H9 (cell line): Measurements from ENCODE around the gene ZFPM1. TPM values are rescaled to one million over a fixed set of nuclear protein-coding genes. Genes with fewer than 3 reads are reported as not detected.

Experiments used
- DNase-seq: peaks from one replicate; pipeline ENCODE4 v3.0.0-alpha.2; 2017
- H2AFZ ChIP-seq: one replicate; pipeline ENCODE4 v1.6.1; 2013; ENCODE audit warnings: mild to moderate bottlenecking, low read length, control low read depth, moderate library complexity
- H2AK5ac ChIP-seq: 2 replicates; pipeline ENCODE4 v1.6.1; 2013; ENCODE audit warnings: low read length, control low read depth, mixed read lengths; ENCODE audit not compliant: insufficient read length
- H2BK120ac ChIP-seq: one replicate; pipeline ENCODE4 v1.6.1; 2013; ENCODE audit warnings: low read depth, mild to moderate bottlenecking, low read length, control low read depth, inconsistent platforms; ENCODE audit not compliant: poor library complexity, severe bottlenecking
- H2BK12ac ChIP-seq: 2 replicates; pipeline ENCODE4 v1.6.1; 2013; ENCODE audit warnings: low read length, control low read depth, mixed read lengths, low read depth; ENCODE audit not compliant: insufficient read length
- H2BK15ac ChIP-seq: 2 replicates; pipeline ENCODE4 v1.6.1; 2013; ENCODE audit warnings: low read depth, low read length, control low read depth
- H2BK20ac ChIP-seq: one replicate; pipeline ENCODE4 v1.6.1; 2013; ENCODE audit warnings: low read depth, mild to moderate bottlenecking, low read length, control low read depth, inconsistent platforms; ENCODE audit not compliant: poor library complexity, severe bottlenecking
- H2BK5ac ChIP-seq: 2 replicates; pipeline ENCODE4 v1.6.1; 2013; ENCODE audit warnings: low read length, control low read depth, mixed read lengths; ENCODE audit not compliant: insufficient read length
- H3K14ac ChIP-seq: 2 replicates; pipeline ENCODE4 v1.6.1; 2013; ENCODE audit warnings: low read length, control low read depth; ENCODE audit not compliant: insufficient read depth
- H3K18ac ChIP-seq: 2 replicates; pipeline ENCODE4 v1.6.1; 2013; ENCODE audit warnings: low read depth, mild to moderate bottlenecking, mixed read lengths, low read length, control low read depth; ENCODE audit not compliant: insufficient read length
- H3K23ac ChIP-seq: 2 replicates; pipeline ENCODE4 v1.6.1; 2013; ENCODE audit warnings: low read length, control low read depth, mixed read lengths, low read depth; ENCODE audit not compliant: insufficient read length
- H3K23me2 ChIP-seq: 2 replicates; pipeline ENCODE4 v1.6.1; 2013; ENCODE audit warnings: low read depth, mild to moderate bottlenecking, mixed read lengths, low read length, control low read depth; ENCODE audit not compliant: insufficient read length, poor library complexity, severe bottlenecking
- H3K27ac ChIP-seq: 2 replicates; pipeline ENCODE4 v1.5.1; 2013; ENCODE audit warnings: low read length, control low read depth, mixed read lengths, low read depth; ENCODE audit not compliant: insufficient read length
- H3K27me3 ChIP-seq: 2 replicates; pipeline ENCODE4 v1.6.1; 2013; ENCODE audit warnings: low read length, control low read depth, inconsistent platforms; ENCODE audit not compliant: insufficient read depth
- H3K4ac ChIP-seq: 2 replicates; pipeline ENCODE4 v1.6.1; 2013; ENCODE audit warnings: low read depth, mild to moderate bottlenecking, control low read depth, inconsistent platforms, low read length, moderate library complexity
- H3K4me1 ChIP-seq: 2 replicates; pipeline ENCODE4 v1.6.1; 2013; ENCODE audit warnings: low read length, control low read depth, inconsistent platforms; ENCODE audit not compliant: insufficient read depth
- H3K4me2 ChIP-seq: 2 replicates; pipeline ENCODE4 v1.6.1; 2013; ENCODE audit warnings: low read length, control low read depth, mixed read lengths; ENCODE audit not compliant: insufficient read length, insufficient read depth
- H3K56ac ChIP-seq: 2 replicates; pipeline ENCODE4 v1.6.1; 2013; ENCODE audit warnings: low read depth, mild to moderate bottlenecking, mixed read lengths, low read length, control low read depth; ENCODE audit not compliant: insufficient read length
- H3K79me1 ChIP-seq: 2 replicates; pipeline ENCODE4 v1.6.1; 2013; ENCODE audit warnings: low read depth, mild to moderate bottlenecking, moderate library complexity, low read length, control low read depth, inconsistent platforms; ENCODE audit not compliant: insufficient read depth, poor library complexity, severe bottlenecking
- H3K79me2 ChIP-seq: 2 replicates; pipeline ENCODE4 v1.6.1; 2013; ENCODE audit warnings: low read length, control low read depth, inconsistent platforms; ENCODE audit not compliant: insufficient read depth
- H3K9ac ChIP-seq: 2 replicates; pipeline ENCODE4 v1.6.1; 2013; ENCODE audit warnings: low read length, control low read depth, mixed read lengths; ENCODE audit not compliant: insufficient read length; ENCODE audit errors: extremely low read depth
- H3K9me3 ChIP-seq: one replicate; pipeline ENCODE4 v1.6.1; 2013; ENCODE audit warnings: low read depth, low read length, inconsistent platforms; ENCODE audit not compliant: control insufficient read depth
- H3T11ph ChIP-seq: one replicate; pipeline ENCODE4 v1.6.1; 2013; ENCODE audit warnings: mild to moderate bottlenecking, low read length, control low read depth, inconsistent platforms
- H4K20me1 ChIP-seq: one replicate; pipeline ENCODE4 v1.6.1; 2013; ENCODE audit not compliant: control insufficient read depth, insufficient read length, insufficient read depth
- H4K5ac ChIP-seq: 2 replicates; pipeline ENCODE4 v1.6.1; 2013; ENCODE audit warnings: low read depth, mild to moderate bottlenecking, mixed read lengths, low read length, control low read depth; ENCODE audit not compliant: insufficient read length
- H4K8ac ChIP-seq: replicated peaks from 2 replicates; pipeline ENCODE4 v1.6.1; 2013; ENCODE audit warnings: low read length, control low read depth, mixed read lengths, low read depth; ENCODE audit not compliant: insufficient read length
- H4K91ac ChIP-seq: 2 replicates; pipeline ENCODE4 v1.6.1; 2013; ENCODE audit warnings: low read depth, mild to moderate bottlenecking, moderate library complexity, mixed read lengths, low read length, control low read depth; ENCODE audit not compliant: insufficient read length
- H3K27ac Mint-ChIP-seq, 3 experiments: 2 replicates in 2 of 3; 3 replicates in 1 of 3; pipeline ENCODE4 v1.8.0; 2020 to 2021; ENCODE audit warnings: mixed read lengths in 3 of 3, mild to moderate bottlenecking in 1 of 3, moderate library complexity in 1 of 3
- H3K27me3 Mint-ChIP-seq: 2 replicates; pipeline ENCODE4 v1.8.0; 2021; ENCODE audit warnings: low read depth, mild to moderate bottlenecking, moderate library complexity, mixed read lengths
- H3K36me3 Mint-ChIP-seq, 3 experiments: 2 replicates in 2 of 3; 3 replicates in 1 of 3; pipeline ENCODE4 v1.8.0; 2020 to 2021; ENCODE audit warnings: low read depth in 3 of 3, mixed read lengths in 3 of 3; ENCODE audit not compliant: insufficient read depth in 1 of 3
- H3K4me1 Mint-ChIP-seq, 2 experiments: 2 replicates each; pipeline ENCODE4 v1.8.0; 2020; ENCODE audit warnings: mixed read lengths in 2 of 2
- H3K4me3 Mint-ChIP-seq, 2 experiments: 2 replicates in 1 of 2; 3 replicates in 1 of 2; pipeline ENCODE4 v1.8.0; 2020 to 2021; ENCODE audit warnings: mild to moderate bottlenecking in 2 of 2, mixed read lengths in 2 of 2, moderate library complexity in 1 of 2
- H3K9me3 Mint-ChIP-seq, 2 experiments: 2 replicates in 1 of 2; 3 replicates in 1 of 2; pipeline ENCODE4 v1.8.0; 2020; ENCODE audit warnings: mild to moderate bottlenecking in 2 of 2, mixed read lengths in 2 of 2, moderate library complexity in 1 of 2
- CTCF ChIP-seq: fragments of 200-600 bp; sonication (generic); conservative IDR thresholded peaks from 3 replicates; pipeline ENCODE4 v1.8.0; 2021; ENCODE audit warnings: antibody characterized with exemption, mild to moderate bottlenecking
- WGBS: extraction: QIAGEN DNeasy Blood & Tissue Kit; methylation state at CpG from one replicate; pipeline ENCODE4 v1.1.7; 2013; ENCODE audit warnings: missing lambda C conversion rate, low lambda C conversion rate, mixed read lengths; ENCODE audit not compliant: insufficient read length; ENCODE audit errors: extremely low coverage; 5-methylcytosine and 5-hydroxymethylcytosine counted together
- total RNA-seq: library from RNA; stranded (reverse); gene quantifications from 2 replicates; pipeline ENCODE4 v1.2.1, GENCODE V29; 2021

Gene ZFPM1
- total RNA-seq, 1 experiment from 2014 or later = 3.6 TPM

GRCh38 chr16:88561485-88562359 lies 108.6 kb downstream of the ZFPM1 start:
- H4K91ac ChIP-seq = no peak overlapping the region
- H3K27me3 Mint-ChIP-seq = peaks cover 19% of the 10 kb centered on the region
- H3K14ac ChIP-seq = no peak overlapping the region
- no peak overlapping the region for H3K4ac ChIP-seq
- no peaks in the 10 kb centered on the region for H4K20me1 ChIP-seq
- H3K18ac ChIP-seq = no peak overlapping the region
- H4K5ac ChIP-seq = no peak overlapping the region
- no peak overlapping the region for H3K27ac ChIP-seq
- H2BK12ac ChIP-seq = no peak overlapping the region
- H2AFZ ChIP-seq = no peak overlapping the region
- peaks cover 4% of the 10 kb centered on the region in 2 experiments; a peak in 3 of 4 replicates for H3K4me1 Mint-ChIP-seq
- H2BK15ac ChIP-seq = no peak overlapping the region
- no peaks in the 10 kb centered on the region for H3K4me1 ChIP-seq
- WGBS = no CpG with 5 or more reads among the region's 24 CpGs
- H3K4me3 Mint-ChIP-seq = no peak overlapping the region; a peak in 1 of 5 replicates
- H2BK20ac ChIP-seq = no peak overlapping the region
- no peak overlapping the region for H3K56ac ChIP-seq
- no peaks in the 10 kb centered on the region for H3K9me3 ChIP-seq
- no peaks in the 10 kb centered on the region; a peak in 1 of 5 replicates for H3K9me3 Mint-ChIP-seq
- no peaks in the 10 kb centered on the region for H3K79me2 ChIP-seq
- no peaks in the 10 kb centered on the region for H3K79me1 ChIP-seq
- H3K9ac ChIP-seq = no peak overlapping the region
- no peak overlapping the region for H2BK5ac ChIP-seq
- no peak overlapping the region for H3K4me2 ChIP-seq
- no peaks in the 10 kb centered on the region for H3K27me3 ChIP-seq
- no peak overlapping the region for H4K8ac ChIP-seq
- no peak overlapping the region for H2AK5ac ChIP-seq
- no peak overlapping the region for H3K23ac ChIP-seq
- H2BK120ac ChIP-seq = no peak overlapping the region
- no peaks in the 10 kb centered on the region for H3K23me2 ChIP-seq
- H3T11ph ChIP-seq = no peak overlapping the region
- peak; percentile 69 for TF ChIP-seq CTCF
- DNase-seq = peak; percentile 56
- H3K36me3 Mint-ChIP-seq = no peaks in the 10 kb centered on the region
- no peak overlapping the region for H3K27ac Mint-ChIP-seq
